MM.1S (cell line): ENCODE results near the gene PDCD2.

Source experiments
- DNase-seq: peaks from one replicate; pipeline ENCODE4 v3.0.0-alpha.2; 2015
- H2AFZ ChIP-seq: fragments of 300-600 bp; sonication (generic); 2 replicates; pipeline ENCODE4 v1.6.0; 2016; ENCODE audit warnings: antibody characterized with exemption, low read length
- H3F3A ChIP-seq: fragments of 300-600 bp; sonication (generic); 2 replicates; pipeline ENCODE4 v1.6.1; 2016; ENCODE audit warnings: mild to moderate bottlenecking, antibody characterized with exemption, low read length, moderate library complexity, mixed read lengths; ENCODE audit not compliant: insufficient read depth
- H3K27ac ChIP-seq: fragments of 300-600 bp; sonication (generic); 2 replicates; pipeline ENCODE4 v1.5.1; 2016; ENCODE audit warnings: mild to moderate bottlenecking, low read length
- H3K27me3 ChIP-seq: fragments of 300-600 bp; sonication (generic); replicated peaks from 2 replicates; pipeline ENCODE4 v1.6.0; 2016; ENCODE audit warnings: low read length; ENCODE audit not compliant: insufficient read depth
- H3K36me3 ChIP-seq: fragments of 300-600 bp; sonication (generic); replicated peaks from 2 replicates; pipeline ENCODE4 v1.6.1; 2016; ENCODE audit warnings: mild to moderate bottlenecking, low read length, mixed read lengths; ENCODE audit not compliant: insufficient read depth
- H3K4me1 ChIP-seq: fragments of 300-600 bp; sonication (generic); 2 replicates; pipeline ENCODE4 v1.6.1; 2016; ENCODE audit warnings: low read length, mixed read lengths
- H3K4me2 ChIP-seq: fragments of 300-600 bp; sonication (generic); 2 replicates; pipeline ENCODE4 v1.6.0; 2016; ENCODE audit warnings: low read depth, low read length
- H3K4me3 ChIP-seq: fragments of 300-600 bp; sonication (generic); 2 replicates; pipeline ENCODE4 v1.5.1; 2016; ENCODE audit warnings: low read length, mixed read lengths
- H3K79me2 ChIP-seq: fragments of 300-600 bp; sonication (generic); 2 replicates; pipeline ENCODE4 v1.6.1; 2016; ENCODE audit warnings: mixed run types, low read length, mixed read lengths
- H3K9ac ChIP-seq: fragments of 300-600 bp; sonication (generic); 2 replicates; pipeline ENCODE4 v1.6.1; 2016; ENCODE audit warnings: low read length, mixed read lengths
- H3K9me2 ChIP-seq: fragments of 300-600 bp; sonication (generic); replicated peaks from 2 replicates; pipeline ENCODE4 v1.6.1; 2016; ENCODE audit warnings: mild to moderate bottlenecking, low read length, mixed read lengths; ENCODE audit not compliant: insufficient read depth
- H3K9me3 ChIP-seq: fragments of 300-600 bp; sonication (generic); replicated peaks from 2 replicates; pipeline ENCODE4 v1.6.1; 2016; ENCODE audit warnings: mild to moderate bottlenecking, low read length, mixed read lengths; ENCODE audit not compliant: insufficient read depth
- H4K20me1 ChIP-seq: fragments of 300-600 bp; sonication (generic); 2 replicates; pipeline ENCODE4 v1.6.1; 2016; ENCODE audit warnings: mild to moderate bottlenecking, low read length, moderate library complexity, mixed read lengths; ENCODE audit not compliant: insufficient read depth
- EZH2 ChIP-seq: fragments of 300-600 bp; sonication (generic); optimal IDR thresholded peaks from 2 replicates; pipeline ENCODE3; 2017; ENCODE audit warnings: low read depth, mild to moderate bottlenecking, antibody characterized with exemption, low read length, mixed read lengths
- EZH2phosphoT487 ChIP-seq: fragments of 300-600 bp; sonication (generic); IDR thresholded peaks from 2 replicates; pipeline ENCODE4 v1.6.1; 2018; ENCODE audit warnings: antibody characterized with exemption, low read length
- TF ChIP-seq, protein P1 (sequence below): fragments of 300-600 bp; sonication (generic); IDR thresholded peaks from 2 replicates; pipeline ENCODE4 v1.5.1; 2016; ENCODE audit warnings: antibody characterized with exemption, low read length, mixed read lengths

Gene PDCD2

DNA sequence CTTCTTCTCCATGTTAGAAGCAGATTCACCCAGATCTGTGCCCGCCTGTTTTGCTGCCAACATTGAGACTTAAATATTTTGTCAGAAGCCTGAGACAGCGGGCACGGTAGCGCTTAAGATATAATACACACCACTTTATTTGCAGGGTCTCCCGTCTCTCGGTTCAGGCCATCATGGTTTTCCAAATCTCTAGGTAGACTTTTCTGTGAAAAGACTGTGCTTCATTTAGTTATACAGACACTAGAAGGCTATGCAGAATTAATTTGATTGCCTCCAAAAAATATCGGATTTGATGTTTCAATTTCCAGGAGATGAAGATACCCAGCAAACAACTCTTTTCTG lies 29.7 kb downstream of the PDCD2 start:
- H3F3A ChIP-seq = peaks cover 7% of the 10 kb centered on the region; the same call in 1 of the 2 replicates
- H3K4me1 ChIP-seq = peaks cover 12% of the 10 kb centered on the region
- 0 out of 2 replicates have a peak overlapping the region, but pooled peaks have one; percentile 56 for H2AFZ ChIP-seq
- H3K9me3 ChIP-seq = no peaks in the 10 kb centered on the region
- peak overlapping the region; percentile 85 for H3K4me3 ChIP-seq
- peak overlapping the region; percentile 78 for H3K4me2 ChIP-seq
- no peaks in the 10 kb centered on the region for H3K9me2 ChIP-seq
- H3K36me3 ChIP-seq = no peaks in the 10 kb centered on the region
- H4K20me1 ChIP-seq = peaks cover 8% of the 10 kb centered on the region
- peak overlapping the region; percentile 82 for H3K9ac ChIP-seq
- H3K79me2 ChIP-seq = peaks cover 69% of the 10 kb centered on the region
- no peak for DNase-seq
- no peaks in the 10 kb centered on the region for H3K27me3 ChIP-seq
- H3K27ac ChIP-seq = peak overlapping the region; percentile 53; the same call in 1 of the 2 replicates
- TF ChIP-seq EZH2phosphoT487 = no peak
- no peak for TF ChIP-seq EZH2
- TF ChIP-seq, protein P1, sequence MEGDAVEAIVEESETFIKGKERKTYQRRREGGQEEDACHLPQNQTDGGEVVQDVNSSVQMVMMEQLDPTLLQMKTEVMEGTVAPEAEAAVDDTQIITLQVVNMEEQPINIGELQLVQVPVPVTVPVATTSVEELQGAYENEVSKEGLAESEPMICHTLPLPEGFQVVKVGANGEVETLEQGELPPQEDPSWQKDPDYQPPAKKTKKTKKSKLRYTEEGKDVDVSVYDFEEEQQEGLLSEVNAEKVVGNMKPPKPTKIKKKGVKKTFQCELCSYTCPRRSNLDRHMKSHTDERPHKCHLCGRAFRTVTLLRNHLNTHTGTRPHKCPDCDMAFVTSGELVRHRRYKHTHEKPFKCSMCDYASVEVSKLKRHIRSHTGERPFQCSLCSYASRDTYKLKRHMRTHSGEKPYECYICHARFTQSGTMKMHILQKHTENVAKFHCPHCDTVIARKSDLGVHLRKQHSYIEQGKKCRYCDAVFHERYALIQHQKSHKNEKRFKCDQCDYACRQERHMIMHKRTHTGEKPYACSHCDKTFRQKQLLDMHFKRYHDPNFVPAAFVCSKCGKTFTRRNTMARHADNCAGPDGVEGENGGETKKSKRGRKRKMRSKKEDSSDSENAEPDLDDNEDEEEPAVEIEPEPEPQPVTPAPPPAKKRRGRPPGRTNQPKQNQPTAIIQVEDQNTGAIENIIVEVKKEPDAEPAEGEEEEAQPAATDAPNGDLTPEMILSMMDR = no peak

DNA sequence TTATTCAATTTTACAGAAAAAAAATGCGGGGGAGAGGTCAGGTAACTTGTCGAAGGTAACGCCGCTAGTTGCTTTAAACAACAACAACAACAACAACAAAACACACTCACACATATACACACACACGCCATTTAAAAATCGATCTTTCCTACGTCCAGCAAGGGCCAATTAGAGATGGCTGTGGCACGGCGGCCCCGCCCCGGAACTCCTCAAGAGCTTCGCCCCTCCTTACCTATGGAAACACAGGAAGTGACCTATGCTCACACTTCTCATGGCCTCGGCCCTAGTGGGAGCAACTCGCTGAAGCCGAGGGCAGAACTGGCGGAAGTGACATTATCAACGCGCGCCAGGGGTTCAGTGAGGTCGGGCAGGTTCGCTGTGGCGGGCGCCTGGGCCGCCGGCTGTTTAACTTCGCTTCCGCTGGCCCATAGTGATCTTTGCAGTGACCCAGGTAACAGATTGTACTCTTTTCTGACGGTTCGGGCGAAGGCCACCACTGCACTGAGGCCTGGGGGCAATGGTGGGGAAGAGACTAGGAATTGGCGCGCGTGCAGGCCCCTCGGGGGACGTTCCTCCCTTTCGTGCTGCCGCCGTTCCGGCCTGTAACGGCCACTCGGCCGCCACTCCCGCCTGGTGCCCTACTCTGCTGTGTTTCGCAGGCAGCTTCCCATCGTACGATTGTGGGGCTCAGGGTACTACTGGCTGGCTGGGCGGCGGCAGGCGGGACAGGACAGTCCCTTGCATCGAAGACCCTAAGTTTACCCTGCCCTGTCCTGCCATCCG lies 30.2 kb downstream of the PDCD2 start, which contains the start of gene TBP:
TBP (plus strand) TSS at position 357 of the 783 bp plus-strand sequence. CDS start 2,661 bp downstream, outside the sequence.
- Histone ChIP-seq H4K20me1 (peaks cover 13% of the 10 kb centered on the region), H3K79me2 (peaks cover 74% of the 10 kb centered on the region), H3K4me2 (peak within 1 kb of the TSS; percentile 78), H3K9me2 (no peaks in the 10 kb centered on the region), H3K9ac (peak within 1 kb of the TSS; percentile 90), H3K4me3 (peak within 1 kb of the TSS; percentile 89), H2AFZ (peak within 1 kb of the TSS; percentile 66), H3K9me3 (no peaks in the 10 kb centered on the region), H3K36me3 (no peaks in the 10 kb centered on the region), H3F3A (peaks cover 7% of the 10 kb centered on the region; the same call in 1 of the 2 replicates), H3K4me1 (peaks cover 12% of the 10 kb centered on the region), H3K27me3 (no peaks in the 10 kb centered on the region), H3K27ac (peak within 1 kb of the TSS; percentile 97)
- peak; percentile 95 for DNase-seq
- TF ChIP-seq EZH2phosphoT487 = no peak
- no peak for TF ChIP-seq EZH2
- TF ChIP-seq, protein P1 = no peak

DNA sequence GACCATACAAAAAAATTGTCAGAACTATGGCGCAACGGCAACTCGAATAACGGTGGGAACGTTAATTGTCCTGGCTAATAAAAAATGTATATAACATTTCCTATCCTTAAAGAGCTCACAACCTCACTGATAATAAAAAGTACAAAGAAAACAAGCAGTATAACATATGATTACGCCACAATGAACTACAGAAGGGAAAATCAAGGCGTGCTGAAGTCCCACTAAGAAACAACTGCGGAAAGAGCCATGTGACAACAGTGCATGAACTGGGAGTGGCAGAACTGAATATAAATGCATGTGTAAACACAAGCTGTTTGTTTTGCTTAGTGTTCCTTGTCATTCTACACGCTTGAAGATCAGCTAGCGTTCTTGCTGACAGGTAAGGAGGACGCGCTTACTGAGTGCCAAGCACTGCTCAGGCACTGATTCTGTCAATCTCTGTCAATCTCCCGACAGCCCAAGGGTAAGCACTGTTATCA lies 30.9 kb downstream of the PDCD2 start:
- H3F3A ChIP-seq = peaks cover 7% of the 10 kb centered on the region; the same call in 1 of the 2 replicates
- no peaks in the 10 kb centered on the region for H3K36me3 ChIP-seq
- peaks cover 12% of the 10 kb centered on the region for H3K4me1 ChIP-seq
- H3K9me2 ChIP-seq = no peaks in the 10 kb centered on the region
- H3K79me2 ChIP-seq = peaks cover 81% of the 10 kb centered on the region
- no peaks in the 10 kb centered on the region for H3K27me3 ChIP-seq
- H3K9ac ChIP-seq = peak overlapping the region; percentile 90
- H3K4me3 ChIP-seq = peak overlapping the region; percentile 89
- peak overlapping the region; percentile 66 for H2AFZ ChIP-seq
- DNase-seq = peak; percentile 46
- peaks cover 14% of the 10 kb centered on the region for H4K20me1 ChIP-seq
- peak overlapping the region; percentile 73; the same call in 1 of the 2 replicates for H3K4me2 ChIP-seq
- no peaks in the 10 kb centered on the region for H3K9me3 ChIP-seq
- peak overlapping the region; percentile 97 for H3K27ac ChIP-seq
- TF ChIP-seq EZH2phosphoT487 (no peak), EZH2 (no peak)
- TF ChIP-seq, protein P1 = no peak
